ENCODE results near the gene CAMK2G.

- TF ChIP-seq, protein P1, sequence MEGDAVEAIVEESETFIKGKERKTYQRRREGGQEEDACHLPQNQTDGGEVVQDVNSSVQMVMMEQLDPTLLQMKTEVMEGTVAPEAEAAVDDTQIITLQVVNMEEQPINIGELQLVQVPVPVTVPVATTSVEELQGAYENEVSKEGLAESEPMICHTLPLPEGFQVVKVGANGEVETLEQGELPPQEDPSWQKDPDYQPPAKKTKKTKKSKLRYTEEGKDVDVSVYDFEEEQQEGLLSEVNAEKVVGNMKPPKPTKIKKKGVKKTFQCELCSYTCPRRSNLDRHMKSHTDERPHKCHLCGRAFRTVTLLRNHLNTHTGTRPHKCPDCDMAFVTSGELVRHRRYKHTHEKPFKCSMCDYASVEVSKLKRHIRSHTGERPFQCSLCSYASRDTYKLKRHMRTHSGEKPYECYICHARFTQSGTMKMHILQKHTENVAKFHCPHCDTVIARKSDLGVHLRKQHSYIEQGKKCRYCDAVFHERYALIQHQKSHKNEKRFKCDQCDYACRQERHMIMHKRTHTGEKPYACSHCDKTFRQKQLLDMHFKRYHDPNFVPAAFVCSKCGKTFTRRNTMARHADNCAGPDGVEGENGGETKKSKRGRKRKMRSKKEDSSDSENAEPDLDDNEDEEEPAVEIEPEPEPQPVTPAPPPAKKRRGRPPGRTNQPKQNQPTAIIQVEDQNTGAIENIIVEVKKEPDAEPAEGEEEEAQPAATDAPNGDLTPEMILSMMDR (IDR thresholded peaks at IDR 0.05), result no peak
- no peak for TF ChIP-seq POLR2A (IDR thresholded peaks at IDR 0.05)
These were observed 20.1 kb upstream of the CAMK2G start for GRCh38 chr10:73894245-73894971.
